Measurements from ENCODE around the gene LPIN1. TPM values are rescaled to one million over a fixed set of nuclear protein-coding genes. Genes with fewer than 3 reads are reported as not detected.

LPIN1 gene
- total RNA-seq, 1 experiment from 2014 or later = 4.4 TPM

DNA sequence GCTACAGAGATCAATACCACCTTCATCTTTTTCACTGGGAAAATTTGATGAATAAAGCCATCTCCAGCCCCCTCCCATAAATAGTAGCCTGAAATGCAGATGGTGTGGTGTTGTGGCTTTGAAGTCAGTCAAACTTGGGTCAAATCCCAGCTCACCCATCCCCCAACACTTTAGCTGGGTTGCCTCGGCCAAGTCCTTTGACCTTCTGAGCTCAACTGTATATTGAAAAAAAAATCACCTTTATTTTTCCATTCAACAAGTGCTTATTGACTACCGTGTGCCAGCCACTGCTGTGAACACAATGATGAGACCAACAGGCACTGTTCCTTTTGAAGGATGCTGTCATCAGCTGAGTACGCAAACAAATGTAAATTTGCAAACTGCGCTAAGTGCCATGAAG lies 41.4 kb upstream of the LPIN1 start:
- no peak overlapping the region for H3T11ph ChIP-seq (ENCODE audit: low read length)
- Mint-ChIP-seq H3K27me3 (ENCODE audit: low read depth) (peaks cover 7% of the 10 kb centered on the region), H3K27ac (no peak overlapping the region), H3K4me3 (no peak overlapping the region), H3K36me3 (ENCODE audit: insufficient read depth in 1 of 3, low read depth in 3 of 3) (peaks cover 0 to 5% (median 4%) of the 10 kb centered on the region in 3 experiments; a peak in 5 of 7 replicates), H3K9me3 (peaks cover 5 to 9% of the 10 kb centered on the region in 2 experiments), H3K4me1 (no peaks in the 10 kb centered on the region)
- H2AFZ ChIP-seq (ENCODE audit: low read length) = no peak overlapping the region
- no peak overlapping the region for H3K27ac ChIP-seq (ENCODE audit: insufficient read length, low read depth, low read length)
- no peaks in the 10 kb centered on the region for H3K79me1 ChIP-seq (ENCODE audit: insufficient read depth, low read depth, low read length, poor library complexity, severe bottlenecking)
- no peak overlapping the region for H3K14ac ChIP-seq (ENCODE audit: insufficient read depth, low read length)
- no peaks in the 10 kb centered on the region for H3K9me3 ChIP-seq (ENCODE audit: control insufficient read depth, low read depth, low read length)
- no peak for DNase-seq
- no peaks in the 10 kb centered on the region for H3K23me2 ChIP-seq (ENCODE audit: insufficient read length, low read depth, low read length, poor library complexity, severe bottlenecking)
- H3K79me2 ChIP-seq (ENCODE audit: insufficient read depth, low read length) = no peaks in the 10 kb centered on the region
- no CpG with 5 or more reads among the region's 4 CpGs for WGBS (ENCODE audit: extremely low coverage, insufficient read length, low lambda C conversion rate)
- H4K91ac ChIP-seq (ENCODE audit: insufficient read length, low read depth, low read length) = no peak overlapping the region
- no peak overlapping the region for H3K4ac ChIP-seq (ENCODE audit: low read depth, low read length)
- no peaks in the 10 kb centered on the region for H4K20me1 ChIP-seq (ENCODE audit: control insufficient read depth, insufficient read depth, insufficient read length)
- no peaks in the 10 kb centered on the region for H3K27me3 ChIP-seq (ENCODE audit: insufficient read depth, low read length)
- H2AK5ac ChIP-seq (ENCODE audit: insufficient read length, low read length) = no peak overlapping the region
- H4K5ac ChIP-seq (ENCODE audit: insufficient read length, low read depth, low read length) = no peak overlapping the region
- no peak overlapping the region for H2BK120ac ChIP-seq (ENCODE audit: low read depth, low read length, poor library complexity, severe bottlenecking)
- no peak overlapping the region for H3K9ac ChIP-seq (ENCODE audit: extremely low read depth, insufficient read length, low read length)
- no peak overlapping the region for H3K18ac ChIP-seq (ENCODE audit: insufficient read length, low read depth, low read length)
- H2BK5ac ChIP-seq (ENCODE audit: insufficient read length, low read length) = no peak overlapping the region
- H3K56ac ChIP-seq (ENCODE audit: insufficient read length, low read depth, low read length) = no peak overlapping the region
- H4K8ac ChIP-seq (replicated peaks; ENCODE audit: insufficient read length, low read depth, low read length) = no peak overlapping the region
- no peak for TF ChIP-seq CTCF (conservative IDR thresholded peaks at IDR 0.05)
- no peak overlapping the region for H3K4me2 ChIP-seq (ENCODE audit: insufficient read depth, insufficient read length, low read length)
- H2BK12ac ChIP-seq (ENCODE audit: insufficient read length, low read depth, low read length) = no peak overlapping the region
- no peak overlapping the region for H3K23ac ChIP-seq (ENCODE audit: insufficient read length, low read depth, low read length)
- H2BK20ac ChIP-seq (ENCODE audit: low read depth, low read length, poor library complexity, severe bottlenecking) = no peak overlapping the region
- H3K4me1 ChIP-seq (ENCODE audit: insufficient read depth, low read length) = no peaks in the 10 kb centered on the region
- no peak overlapping the region for H2BK15ac ChIP-seq (ENCODE audit: low read depth, low read length)

Measured in H9 (cell line).